PC-3 (cell line): ENCODE results near the gene PDE3B. TPM values are rescaled to one million over a fixed set of nuclear protein-coding genes. Genes with fewer than 3 reads are reported as not detected.
"Not testable (repeated sequence)": the region's sequence is repeated elsewhere in the genome, so short reads cannot be mapped to it uniquely, and the experiment has no call there.

Source experiments
- ATAC-seq: fragments of 200-7000 bp; cut with Tn5 transposase; 2 replicates; pipeline ENCODE4 v1.9.1; 2020; ENCODE audit warnings: mild to moderate bottlenecking, moderate library complexity
- BruUV-seq: library from RNA; stranded (reverse); fragments of 400-500 nt; replicated peaks from 2 replicates; lab custom pipeline; 2021; lab: Mats Ljungman, UMichigan
- CTCF ChIA-PET: fragments of 300-600 bp; sonication (Branson Sonifier 250); formaldehyde crosslinking; loops from one replicate; lab custom pipeline; 2022; ENCODE audit warnings: antibody characterized with exemption; lab: Charles Lee
- POLR2A ChIA-PET: fragments of 300-600 bp; sonication (Branson Sonifier 250); formaldehyde crosslinking; loops from one replicate; lab custom pipeline; 2022; ENCODE audit warnings: antibody characterized with exemption; ENCODE audit not compliant: unreplicated experiment; lab: Charles Lee
- DNase-seq: peaks from one replicate; pipeline ENCODE4 v3.0.0-alpha.2; 2015
- H2AFZ ChIP-seq: fragments of 300-600 bp; sonication (generic); 2 replicates; pipeline ENCODE4 v1.6.0; 2016; ENCODE audit warnings: antibody characterized with exemption, low read length
- H3F3A ChIP-seq: fragments of 300-600 bp; sonication (generic); one replicate; pipeline ENCODE4 v1.6.0; 2017; ENCODE audit warnings: antibody characterized with exemption, low read length, control low read depth, mild to moderate bottlenecking; ENCODE audit not compliant: unreplicated experiment
- H3K27ac ChIP-seq: fragments of 300-600 bp; sonication (generic); 2 replicates; pipeline ENCODE4 v1.5.1; 2016; ENCODE audit warnings: mild to moderate bottlenecking, low read length
- H3K27me3 ChIP-seq: fragments of 300-600 bp; sonication (generic); 2 replicates; pipeline ENCODE4 v1.6.1; 2016; ENCODE audit warnings: low read length, mixed read lengths
- H3K36me3 ChIP-seq: fragments of 300-600 bp; sonication (generic); 2 replicates; pipeline ENCODE4 v1.6.1; 2016; ENCODE audit warnings: low read depth, mixed run types, low read length, mixed read lengths
- H3K4me1 ChIP-seq: fragments of 300-600 bp; sonication (generic); 2 replicates; pipeline ENCODE4 v1.5.1; 2016; ENCODE audit warnings: low read length; ENCODE audit not compliant: insufficient read depth
- H3K4me2 ChIP-seq: fragments of 300-600 bp; sonication (generic); 2 replicates; pipeline ENCODE4 v1.6.0; 2016; ENCODE audit warnings: low read length
- H3K4me3 ChIP-seq: fragments of 300-600 bp; sonication (generic); 2 replicates; pipeline ENCODE4 v1.5.1; 2016; ENCODE audit warnings: mild to moderate bottlenecking, low read length, mixed read lengths
- H3K79me2 ChIP-seq: fragments of 300-600 bp; sonication (generic); 2 replicates; pipeline ENCODE4 v1.6.1; 2017; ENCODE audit warnings: low read length, mixed read lengths
- H3K9ac ChIP-seq: fragments of 300-600 bp; sonication (generic); 2 replicates; pipeline ENCODE4 v1.6.0; 2016; ENCODE audit warnings: mild to moderate bottlenecking, low read length
- H3K9me2 ChIP-seq: fragments of 300-600 bp; sonication (generic); replicated peaks from 2 replicates; pipeline ENCODE4 v1.6.1; 2016; ENCODE audit warnings: mixed run types, low read length, mixed read lengths
- H3K9me3 ChIP-seq: fragments of 300-600 bp; sonication (generic); 2 replicates; pipeline ENCODE4 v1.6.1; 2016; ENCODE audit warnings: low read length, mixed read lengths
- H4K20me1 ChIP-seq: fragments of 300-600 bp; sonication (generic); 2 replicates; pipeline ENCODE4 v1.6.1; 2016; ENCODE audit warnings: low read length, mixed read lengths
- CTCF ChIP-seq: fragments of 300-600 bp; sonication (generic); conservative IDR thresholded peaks from 2 replicates; pipeline ENCODE4 v1.5.1; 2017; ENCODE audit warnings: antibody characterized with exemption, low read depth, mild to moderate bottlenecking, low read length
- EZH2 ChIP-seq: fragments of 300-600 bp; sonication (generic); IDR thresholded peaks from one replicate; pipeline ENCODE4 v1.6.1; 2017; ENCODE audit warnings: antibody characterized with exemption, mild to moderate bottlenecking, low read length; ENCODE audit not compliant: unreplicated experiment
- EZH2phosphoT487 ChIP-seq: fragments of 300-600 bp; sonication (generic); IDR thresholded peaks from 2 replicates; pipeline ENCODE4 v1.6.1; 2018; ENCODE audit warnings: mild to moderate bottlenecking, antibody characterized with exemption, low read length, borderline replicate concordance
- intact Hi-C: fragments of 100-400 bp; cut with micrococcal nuclease; formaldehyde crosslinking; loops from 2 replicates; pipeline ENCODE4 v1.9.0; 2023
- total RNA-seq: library from RNA; depleted of rRNA; stranded (reverse); fragments of >200 nt; gene quantifications from 2 replicates; pipeline ENCODE4 v1.2.3, GENCODE V29; 2014

PDE3B gene
- total RNA-seq, 1 experiment from 2014 or later, result 0.11 TPM

DNA sequence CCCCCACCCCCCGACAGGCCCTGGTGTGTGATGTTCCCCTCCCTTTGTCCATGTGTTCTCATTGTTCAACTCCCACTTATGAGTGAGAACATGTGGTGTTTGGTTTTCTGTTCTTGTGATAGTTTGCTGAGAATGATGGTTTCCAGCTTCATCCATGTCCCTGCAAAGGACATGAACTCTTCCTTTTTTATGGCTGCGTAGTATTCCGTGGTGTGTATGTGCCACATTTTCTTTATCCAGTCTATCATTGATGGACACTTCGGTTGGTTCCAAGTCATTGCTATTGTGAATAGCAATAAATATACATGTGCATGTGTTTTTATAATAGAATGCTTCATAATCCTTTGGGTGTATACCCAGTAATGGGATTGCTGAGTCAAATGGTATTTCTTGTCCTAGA is 152.4 kb downstream of the PDE3B start:
- H3K9ac ChIP-seq, H3K4me3 ChIP-seq, H4K20me1 ChIP-seq, H3K4me1 ChIP-seq, BruUV-seq, H3K36me3 ChIP-seq, DNase-seq, POLR2A ChIA-PET, ATAC-seq, H3K79me2 ChIP-seq, H3F3A ChIP-seq, H3K27me3 ChIP-seq, intact Hi-C loops, CTCF ChIA-PET, H3K9me2 ChIP-seq, H2AFZ ChIP-seq, H3K27ac ChIP-seq, H3K9me3 ChIP-seq, H3K4me2 ChIP-seq: not testable (repeated sequence)

GRCh38 chr11:14803846-14804245 is 160.2 kb downstream of the PDE3B start:
- Histone ChIP-seq H3K9me3 (no peaks in the 10 kb centered on the region), H2AFZ (no peak overlapping the region), H3K36me3 (no peaks in the 10 kb centered on the region), H3K9me2 (no peaks in the 10 kb centered on the region), H3K27ac (no peak overlapping the region), H4K20me1 (no peaks in the 10 kb centered on the region), H3K4me3 (no peak overlapping the region), H3K9ac (no peak overlapping the region), H3F3A (no peaks in the 10 kb centered on the region), H3K79me2 (no peaks in the 10 kb centered on the region), H3K4me1 (no peaks in the 10 kb centered on the region), H3K4me2 (no peak overlapping the region), H3K27me3 (no peaks in the 10 kb centered on the region)
- DNase-seq (no peak), ATAC-seq (no peak)
- no TSS peak for BruUV-seq
- no peak for TF ChIP-seq CTCF
- no peak for TF ChIP-seq EZH2
- TF ChIP-seq EZH2phosphoT487, result no peak
- CTCF ChIA-PET, result no interaction called here
- intact Hi-C loops, result no loop called here
- POLR2A ChIA-PET, result no interaction called here

- H3K79me2 ChIP-seq, result no peaks in the 10 kb centered on the region
- no peak overlapping the region for H2AFZ ChIP-seq
- H3K9me3 ChIP-seq, result no peaks in the 10 kb centered on the region
- ChIA-PET CTCF (no interaction called here), POLR2A (interaction anchor here (0.6 kb wide), 1 partner anchor 1958 kb away, joined by 3 read pairs; no protein-coding TSS in a partner anchor)
- H3K27ac ChIP-seq, result no peak overlapping the region
- no TSS peak for BruUV-seq
- no peaks in the 10 kb centered on the region for H3K9me2 ChIP-seq
- intact Hi-C loops, result no loop called here
- H3K27me3 ChIP-seq, result no peaks in the 10 kb centered on the region
- H3F3A ChIP-seq, result no peaks in the 10 kb centered on the region
- DNase-seq (no peak), ATAC-seq (no peak)
- H4K20me1 ChIP-seq, result no peaks in the 10 kb centered on the region
- TF ChIP-seq CTCF (no peak), EZH2 (no peak), EZH2phosphoT487 (no peak)
- H3K9ac ChIP-seq, result no peak overlapping the region
- no peaks in the 10 kb centered on the region for H3K4me1 ChIP-seq
- H3K4me3 ChIP-seq, result no peak overlapping the region
- H3K4me2 ChIP-seq, result no peak overlapping the region
- no peaks in the 10 kb centered on the region for H3K36me3 ChIP-seq
Measured at GRCh38 chr11:14809466-14809865, 165.9 kb downstream of the PDE3B start.
